NCI-H2029 treated with DMSO at 0.1 percent for 48 hours (cell line): ENCODE measurements around the gene TGFB2.

ENCODE experiments used
- DNase-seq: peaks from one replicate; lab custom pipeline; 2025; lab: John Stamatoyannopoulos, UW

The TGFB2 gene

GRCh38 chr1:218488986-218489385, 143.8 kb downstream of the TGFB2 start:
- DNase-seq = no peak

GRCh38 chr1:218490406-218490922, 145.3 kb downstream of the TGFB2 start:
- no peak for DNase-seq

GRCh38 chr1:218492874-218493273, 147.7 kb downstream of the TGFB2 start:
- DNase-seq = no peak

GRCh38 chr1:218493986-218494385, 148.8 kb downstream of the TGFB2 start:
- DNase-seq = no peak
